SK-N-SH (cell line): ENCODE data around the gene TMEM165.

Experiments used
- EP300 ChIP-seq, 2 experiments: IDR thresholded peaks; 2 replicates each; pipeline versions ENCODE4 v1.4.0 to v1.6.1; 2012; ENCODE audit warnings: borderline replicate concordance in 1 of 2, low read depth in 1 of 2, low read length in 1 of 2
- GABPA ChIP-seq: IDR thresholded peaks from 2 replicates; pipeline ENCODE4 v1.4.0; 2012; ENCODE audit warnings: low read depth, mild to moderate bottlenecking
- JUND ChIP-seq: IDR thresholded peaks from 2 replicates; pipeline ENCODE4 v1.4.0; 2012
- NFIC ChIP-seq: IDR thresholded peaks from 2 replicates; pipeline ENCODE4 v1.4.0; 2012; ENCODE audit warnings: borderline replicate concordance
- NRF1 ChIP-seq: IDR thresholded peaks from 2 replicates; pipeline ENCODE4 v1.6.1; 2012; ENCODE audit warnings: low read depth, mild to moderate bottlenecking, low read length
- POLR2AphosphoS5 ChIP-seq: IDR thresholded peaks from 2 replicates; pipeline ENCODE4 v1.6.1; 2012; ENCODE audit warnings: low read depth, low read length
- RAD21 ChIP-seq: IDR thresholded peaks from 2 replicates; pipeline ENCODE4 v1.6.1; 2012; ENCODE audit warnings: mild to moderate bottlenecking, low read length
- TAF1 ChIP-seq: IDR thresholded peaks from 2 replicates; pipeline ENCODE4 v1.6.1; 2012; ENCODE audit warnings: low read depth, mild to moderate bottlenecking, low read length, moderate library complexity, borderline replicate concordance
- TF ChIP-seq, protein P1 (sequence below): fragments of 200-600 bp; sonication (generic); IDR thresholded peaks from 2 replicates; pipeline ENCODE4 v1.6.1; 2017; ENCODE audit warnings: antibody characterized with exemption, mild to moderate bottlenecking, moderate library complexity
- TF ChIP-seq, protein P2 (sequence below): IDR thresholded peaks from 2 replicates; pipeline ENCODE4 v1.6.1; 2012; ENCODE audit warnings: mild to moderate bottlenecking, low read depth, low read length, moderate library complexity
- TF ChIP-seq, protein P3 (sequence below): fragments of 150-350 bp; IDR thresholded peaks from 2 replicates; pipeline ENCODE4 v1.6.1; 2017; ENCODE audit warnings: antibody characterized with exemption, low read length, low read depth, borderline replicate concordance
- TF ChIP-seq, protein P4 (sequence below): IDR thresholded peaks from 2 replicates; pipeline ENCODE4 v1.4.0; 2012; ENCODE audit warnings: low read depth, borderline replicate concordance

DNA sequence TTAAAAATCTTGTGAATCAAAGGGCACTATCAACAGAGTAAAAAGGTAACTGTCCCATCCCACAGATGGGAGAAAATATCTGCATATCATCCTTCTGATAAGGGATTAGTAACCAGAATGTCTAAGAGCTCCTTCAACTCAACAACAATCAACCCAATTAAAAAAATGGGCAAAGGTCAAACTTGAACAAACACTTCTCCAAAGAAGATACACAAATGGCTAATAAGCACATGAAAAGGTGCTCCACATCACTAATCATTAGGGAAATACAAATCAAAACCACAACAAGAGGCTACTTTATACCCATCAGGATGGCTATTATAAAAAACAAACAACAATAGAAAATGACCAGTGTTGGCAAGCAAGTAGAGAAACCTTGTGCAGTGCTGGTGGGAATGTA is 43.3 kb downstream of the TMEM165 start:
- TF ChIP-seq NFIC: no peak
- no peak for TF ChIP-seq TAF1
- no peak for TF ChIP-seq POLR2AphosphoS5
- TF ChIP-seq, protein P1, sequence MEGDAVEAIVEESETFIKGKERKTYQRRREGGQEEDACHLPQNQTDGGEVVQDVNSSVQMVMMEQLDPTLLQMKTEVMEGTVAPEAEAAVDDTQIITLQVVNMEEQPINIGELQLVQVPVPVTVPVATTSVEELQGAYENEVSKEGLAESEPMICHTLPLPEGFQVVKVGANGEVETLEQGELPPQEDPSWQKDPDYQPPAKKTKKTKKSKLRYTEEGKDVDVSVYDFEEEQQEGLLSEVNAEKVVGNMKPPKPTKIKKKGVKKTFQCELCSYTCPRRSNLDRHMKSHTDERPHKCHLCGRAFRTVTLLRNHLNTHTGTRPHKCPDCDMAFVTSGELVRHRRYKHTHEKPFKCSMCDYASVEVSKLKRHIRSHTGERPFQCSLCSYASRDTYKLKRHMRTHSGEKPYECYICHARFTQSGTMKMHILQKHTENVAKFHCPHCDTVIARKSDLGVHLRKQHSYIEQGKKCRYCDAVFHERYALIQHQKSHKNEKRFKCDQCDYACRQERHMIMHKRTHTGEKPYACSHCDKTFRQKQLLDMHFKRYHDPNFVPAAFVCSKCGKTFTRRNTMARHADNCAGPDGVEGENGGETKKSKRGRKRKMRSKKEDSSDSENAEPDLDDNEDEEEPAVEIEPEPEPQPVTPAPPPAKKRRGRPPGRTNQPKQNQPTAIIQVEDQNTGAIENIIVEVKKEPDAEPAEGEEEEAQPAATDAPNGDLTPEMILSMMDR: no peak
- TF ChIP-seq, protein P2, sequence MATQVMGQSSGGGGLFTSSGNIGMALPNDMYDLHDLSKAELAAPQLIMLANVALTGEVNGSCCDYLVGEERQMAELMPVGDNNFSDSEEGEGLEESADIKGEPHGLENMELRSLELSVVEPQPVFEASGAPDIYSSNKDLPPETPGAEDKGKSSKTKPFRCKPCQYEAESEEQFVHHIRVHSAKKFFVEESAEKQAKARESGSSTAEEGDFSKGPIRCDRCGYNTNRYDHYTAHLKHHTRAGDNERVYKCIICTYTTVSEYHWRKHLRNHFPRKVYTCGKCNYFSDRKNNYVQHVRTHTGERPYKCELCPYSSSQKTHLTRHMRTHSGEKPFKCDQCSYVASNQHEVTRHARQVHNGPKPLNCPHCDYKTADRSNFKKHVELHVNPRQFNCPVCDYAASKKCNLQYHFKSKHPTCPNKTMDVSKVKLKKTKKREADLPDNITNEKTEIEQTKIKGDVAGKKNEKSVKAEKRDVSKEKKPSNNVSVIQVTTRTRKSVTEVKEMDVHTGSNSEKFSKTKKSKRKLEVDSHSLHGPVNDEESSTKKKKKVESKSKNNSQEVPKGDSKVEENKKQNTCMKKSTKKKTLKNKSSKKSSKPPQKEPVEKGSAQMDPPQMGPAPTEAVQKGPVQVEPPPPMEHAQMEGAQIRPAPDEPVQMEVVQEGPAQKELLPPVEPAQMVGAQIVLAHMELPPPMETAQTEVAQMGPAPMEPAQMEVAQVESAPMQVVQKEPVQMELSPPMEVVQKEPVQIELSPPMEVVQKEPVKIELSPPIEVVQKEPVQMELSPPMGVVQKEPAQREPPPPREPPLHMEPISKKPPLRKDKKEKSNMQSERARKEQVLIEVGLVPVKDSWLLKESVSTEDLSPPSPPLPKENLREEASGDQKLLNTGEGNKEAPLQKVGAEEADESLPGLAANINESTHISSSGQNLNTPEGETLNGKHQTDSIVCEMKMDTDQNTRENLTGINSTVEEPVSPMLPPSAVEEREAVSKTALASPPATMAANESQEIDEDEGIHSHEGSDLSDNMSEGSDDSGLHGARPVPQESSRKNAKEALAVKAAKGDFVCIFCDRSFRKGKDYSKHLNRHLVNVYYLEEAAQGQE: no peak
- TF ChIP-seq GABPA: no peak
- TF ChIP-seq, protein P3, sequence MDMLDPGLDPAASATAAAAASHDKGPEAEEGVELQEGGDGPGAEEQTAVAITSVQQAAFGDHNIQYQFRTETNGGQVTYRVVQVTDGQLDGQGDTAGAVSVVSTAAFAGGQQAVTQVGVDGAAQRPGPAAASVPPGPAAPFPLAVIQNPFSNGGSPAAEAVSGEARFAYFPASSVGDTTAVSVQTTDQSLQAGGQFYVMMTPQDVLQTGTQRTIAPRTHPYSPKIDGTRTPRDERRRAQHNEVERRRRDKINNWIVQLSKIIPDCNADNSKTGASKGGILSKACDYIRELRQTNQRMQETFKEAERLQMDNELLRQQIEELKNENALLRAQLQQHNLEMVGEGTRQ: no peak
- TF ChIP-seq, protein P4, sequence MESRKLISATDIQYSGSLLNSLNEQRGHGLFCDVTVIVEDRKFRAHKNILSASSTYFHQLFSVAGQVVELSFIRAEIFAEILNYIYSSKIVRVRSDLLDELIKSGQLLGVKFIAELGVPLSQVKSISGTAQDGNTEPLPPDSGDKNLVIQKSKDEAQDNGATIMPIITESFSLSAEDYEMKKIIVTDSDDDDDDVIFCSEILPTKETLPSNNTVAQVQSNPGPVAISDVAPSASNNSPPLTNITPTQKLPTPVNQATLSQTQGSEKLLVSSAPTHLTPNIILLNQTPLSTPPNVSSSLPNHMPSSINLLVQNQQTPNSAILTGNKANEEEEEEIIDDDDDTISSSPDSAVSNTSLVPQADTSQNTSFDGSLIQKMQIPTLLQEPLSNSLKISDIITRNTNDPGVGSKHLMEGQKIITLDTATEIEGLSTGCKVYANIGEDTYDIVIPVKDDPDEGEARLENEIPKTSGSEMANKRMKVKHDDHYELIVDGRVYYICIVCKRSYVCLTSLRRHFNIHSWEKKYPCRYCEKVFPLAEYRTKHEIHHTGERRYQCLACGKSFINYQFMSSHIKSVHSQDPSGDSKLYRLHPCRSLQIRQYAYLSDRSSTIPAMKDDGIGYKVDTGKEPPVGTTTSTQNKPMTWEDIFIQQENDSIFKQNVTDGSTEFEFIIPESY: no peak
- no peak for TF ChIP-seq JUND
- TF ChIP-seq EP300 (IDR thresholded peaks at IDR 0.05; ENCODE audit: borderline replicate concordance in 1 of 2, low read depth in 1 of 2, low read length in 1 of 2): no peak
- no peak for TF ChIP-seq RAD21
- no peak for TF ChIP-seq NRF1
